KMS-11 (cell line): ENCODE data around the gene IL21R.

Experiments used
- H2AFZ ChIP-seq: fragments of 200-600 bp; sonication (generic); 2 replicates; pipeline ENCODE4 v1.6.1; 2016; ENCODE audit warnings: antibody characterized with exemption, mixed run types, low read depth
- H3K27ac ChIP-seq: fragments of 200-600 bp; sonication (generic); 2 replicates; pipeline ENCODE4 v1.6.1; 2016; ENCODE audit warnings: mild to moderate bottlenecking, mixed run types
- H3K27me3 ChIP-seq: fragments of 200-600 bp; sonication (generic); 2 replicates; pipeline ENCODE4 v1.6.1; 2017; ENCODE audit warnings: mild to moderate bottlenecking, low read depth, mixed run types, moderate library complexity; ENCODE audit not compliant: insufficient read depth
- H3K36me3 ChIP-seq: fragments of 200-600 bp; sonication (generic); 2 replicates; pipeline ENCODE4 v1.6.1; 2017; ENCODE audit warnings: mild to moderate bottlenecking, mixed run types; ENCODE audit not compliant: insufficient read depth
- H3K4me1 ChIP-seq: fragments of 200-600 bp; sonication (generic); 2 replicates; pipeline ENCODE4 v1.6.1; 2016; ENCODE audit warnings: mild to moderate bottlenecking, low read depth, mixed run types; ENCODE audit not compliant: poor library complexity, severe bottlenecking
- H3K4me2 ChIP-seq: fragments of 200-600 bp; sonication (generic); 2 replicates; pipeline ENCODE4 v1.7.0; 2016; ENCODE audit warnings: mild to moderate bottlenecking, mixed run types
- H3K4me3 ChIP-seq: fragments of 200-600 bp; sonication (generic); IDR thresholded peaks from 2 replicates; pipeline ENCODE4 v1.6.1; 2017; ENCODE audit warnings: low read depth, low read length, mixed read lengths; ENCODE audit not compliant: insufficient read depth
- H3K79me2 ChIP-seq: fragments of 200-600 bp; sonication (generic); 2 replicates; pipeline ENCODE4 v1.6.1; 2016; ENCODE audit warnings: low read depth, mixed run types; ENCODE audit not compliant: insufficient read depth
- H3K9ac ChIP-seq: fragments of 200-600 bp; sonication (generic); 2 replicates; pipeline ENCODE4 v1.6.1; 2016; ENCODE audit warnings: mild to moderate bottlenecking, mixed run types
- H4K20me1 ChIP-seq: fragments of 200-600 bp; sonication (generic); 2 replicates; pipeline ENCODE4 v1.6.1; 2016; ENCODE audit warnings: mild to moderate bottlenecking, mixed run types; ENCODE audit not compliant: insufficient read depth
- CTCF ChIP-seq: fragments of 200-600 bp; sonication (generic); conservative IDR thresholded peaks from 2 replicates; pipeline ENCODE4 v1.6.1; 2017; ENCODE audit warnings: low read depth, mild to moderate bottlenecking, antibody characterized with exemption, low read length, moderate library complexity, mixed read lengths

Gene IL21R

DNA sequence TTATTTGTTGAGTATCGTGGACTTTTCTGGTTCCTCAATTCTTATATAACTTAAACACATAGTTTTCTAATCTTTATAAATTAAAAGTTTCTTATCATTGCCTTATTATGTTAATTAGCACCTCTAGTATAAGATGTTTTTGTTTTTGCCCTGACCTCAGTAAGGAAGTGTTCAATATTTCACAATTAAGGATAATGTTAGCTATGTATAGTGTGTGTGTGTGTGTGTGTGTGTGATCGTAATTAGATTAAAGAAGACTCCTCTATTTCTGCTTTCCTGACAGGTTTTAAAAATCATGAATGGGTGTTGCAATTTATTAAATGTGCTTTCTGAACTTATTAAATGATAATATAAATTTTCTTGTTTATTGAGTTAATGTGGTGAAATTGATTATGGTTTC lies 12.0 kb downstream of the IL21R start:
- Histone ChIP-seq H3K36me3 (no peaks in the 10 kb centered on the region; the same call in 1 of the 2 replicates), H3K9ac (no peak overlapping the region), H3K4me1 (peaks cover 4% of the 10 kb centered on the region), H3K79me2 (peaks cover 30% of the 10 kb centered on the region; the same call in 1 of the 2 replicates), H2AFZ (no peak overlapping the region), H3K4me3 (no peak overlapping the region), H3K27me3 (no peaks in the 10 kb centered on the region), H3K27ac (no peak overlapping the region), H4K20me1 (no peaks in the 10 kb centered on the region), H3K4me2 (no peak overlapping the region)
- no peak for TF ChIP-seq CTCF

GRCh38 chr16:27414788-27415431 lies 12.9 kb downstream of the IL21R start:
- Histone ChIP-seq H3K9ac (no peak overlapping the region), H4K20me1 (no peaks in the 10 kb centered on the region), H3K4me1 (peaks cover 4% of the 10 kb centered on the region), H3K79me2 (peaks cover 26% of the 10 kb centered on the region; the same call in 1 of the 2 replicates), H3K27me3 (no peaks in the 10 kb centered on the region), H3K4me2 (no peak overlapping the region), H3K27ac (no peak overlapping the region), H2AFZ (no peak overlapping the region), H3K36me3 (no peaks in the 10 kb centered on the region; the same call in 1 of the 2 replicates), H3K4me3 (no peak overlapping the region)
- no peak for TF ChIP-seq CTCF

DNA sequence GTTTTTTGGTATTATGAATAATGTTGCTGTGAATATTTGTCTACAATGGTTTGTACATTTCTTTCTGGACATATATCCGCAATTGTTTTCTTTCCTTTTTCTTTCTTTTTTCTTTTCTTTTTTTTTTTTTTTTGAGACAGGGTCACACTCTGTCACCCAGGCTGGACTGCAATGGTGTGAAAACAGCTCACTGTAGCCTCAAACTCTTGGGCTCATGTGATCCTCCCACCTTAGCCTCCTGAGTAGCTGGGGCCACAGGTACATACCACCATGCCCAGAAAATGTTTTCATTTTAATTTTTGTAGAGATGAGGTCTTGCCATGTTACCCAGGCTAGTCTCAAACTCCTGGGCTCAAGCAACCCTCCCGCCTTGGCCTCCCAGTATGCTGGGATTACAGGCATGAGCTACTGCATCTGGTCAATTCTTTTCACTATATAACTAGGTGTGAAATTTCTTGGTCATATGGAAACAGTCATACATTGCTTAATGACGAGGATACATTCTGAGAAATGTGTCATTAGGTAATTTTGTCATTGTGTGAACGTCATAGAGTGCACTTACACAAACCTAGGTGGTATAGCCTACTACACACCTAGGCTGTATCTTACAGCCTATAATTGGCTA lies 15.2 kb downstream of the IL21R start:
- H4K20me1 ChIP-seq = no peaks in the 10 kb centered on the region
- no peak overlapping the region for H3K9ac ChIP-seq
- no peak overlapping the region for H3K4me3 ChIP-seq
- no peaks in the 10 kb centered on the region; the same call in 1 of the 2 replicates for H3K36me3 ChIP-seq
- H3K4me2 ChIP-seq = no peak overlapping the region
- peaks cover 25% of the 10 kb centered on the region; the same call in 1 of the 2 replicates for H3K79me2 ChIP-seq
- no peaks in the 10 kb centered on the region for H3K27me3 ChIP-seq
- no peak overlapping the region for H2AFZ ChIP-seq
- H3K4me1 ChIP-seq = no peaks in the 10 kb centered on the region
- TF ChIP-seq CTCF = no peak
- no peak overlapping the region for H3K27ac ChIP-seq

DNA sequence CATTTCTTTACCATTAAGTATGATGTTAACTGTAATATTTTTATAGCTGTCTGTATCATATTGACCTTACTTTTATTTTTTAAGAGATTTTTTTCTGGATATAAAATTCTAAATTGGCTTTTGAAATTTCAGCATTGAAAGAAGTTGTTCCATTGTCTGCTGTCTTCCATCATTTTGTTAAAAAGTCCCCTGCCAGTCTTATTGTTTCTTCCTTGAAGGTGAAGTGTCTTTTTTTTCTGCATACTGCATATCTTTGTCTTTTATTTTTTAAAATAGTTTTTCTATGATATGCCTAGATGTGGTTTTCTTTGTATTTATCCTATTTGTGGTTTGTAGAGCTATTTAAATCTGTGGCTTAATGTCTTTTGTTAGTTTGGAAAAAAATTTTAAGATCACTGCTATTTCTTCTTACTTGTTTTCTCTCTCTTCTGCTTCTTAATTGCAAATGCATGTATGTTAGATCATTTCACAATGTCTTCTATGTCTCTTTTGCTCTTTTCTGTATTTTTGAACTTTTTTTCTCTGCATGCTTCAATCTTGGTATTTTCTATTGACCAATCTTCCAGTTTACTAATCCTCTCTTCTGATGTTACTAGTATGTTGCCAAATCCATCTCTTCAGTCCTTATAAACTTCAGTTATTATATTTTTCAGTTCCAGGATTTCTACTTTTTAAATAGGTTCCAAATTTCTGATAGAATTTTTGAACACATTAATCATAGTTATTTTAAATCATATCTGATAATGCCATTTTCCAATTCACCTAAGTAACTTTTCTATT lies 20.2 kb downstream of the IL21R start:
- H2AFZ ChIP-seq = no peak overlapping the region
- H3K79me2 ChIP-seq = no peaks in the 10 kb centered on the region
- H3K4me1 ChIP-seq = peaks cover 14% of the 10 kb centered on the region
- no peaks in the 10 kb centered on the region for H4K20me1 ChIP-seq
- H3K27ac ChIP-seq = no peak overlapping the region
- TF ChIP-seq CTCF = no peak
- H3K27me3 ChIP-seq = no peaks in the 10 kb centered on the region
- H3K36me3 ChIP-seq = no peaks in the 10 kb centered on the region; the same call in 1 of the 2 replicates
- H3K4me3 ChIP-seq = no peak overlapping the region
- H3K9ac ChIP-seq = no peak overlapping the region
- no peak overlapping the region for H3K4me2 ChIP-seq
